B cell (primary cell): ENCODE measurements around the gene SMIM30. TPM values are rescaled to one million over a fixed set of nuclear protein-coding genes. Genes with fewer than 3 reads are reported as not detected.

ENCODE experiments used
- ATAC-seq: fragments of 200-7000 bp; cut with Tn5 transposase; one replicate; pipeline ENCODE4 v1.10.0; 2021; ENCODE audit warnings: low read depth, mild to moderate bottlenecking, moderate number of reproducible peaks, moderate library complexity
- CTCF ChIA-PET: fragments of 350-600 bp; sonication (Branson Sonifier 250); formaldehyde crosslinking; loops from one replicate; lab custom pipeline; 2021; ENCODE audit warnings: antibody characterized with exemption, inconsistent platforms; lab: Charles Lee
- POLR2A ChIA-PET: fragments of 350-600 bp; sonication (Branson Sonifier 250); formaldehyde crosslinking; loops from one replicate; lab custom pipeline; 2021; ENCODE audit warnings: antibody characterized with exemption; lab: Charles Lee
- DNase-seq: peaks from one replicate; pipeline ENCODE4 v3.0.0; 2013
- H2AFZ ChIP-seq: 2 replicates; pipeline ENCODE4 v1.6.1; 2012; ENCODE audit warnings: mild to moderate bottlenecking, low read depth, low read length; ENCODE audit not compliant: insufficient read depth, poor library complexity, severe bottlenecking
- H3K27ac ChIP-seq, 2 donors: 1 replicate in 1 of 2; 2 replicates in 1 of 2; pipeline ENCODE4 v1.5.1; 2012 to 2013; ENCODE audit warnings: low read length in 2 of 2, mild to moderate bottlenecking in 2 of 2, moderate library complexity in 1 of 2
- H3K27me3 ChIP-seq, 4 experiments: fragments of 200-600 bp in 1 of 4; sonication (generic) in 1 of 4; replicated peaks in 1 of 4; 1 replicate in 2 of 4; 2 replicates in 2 of 4; pipeline versions ENCODE4 v1.6.1 to v1.7.0; 2013 to 2016; ENCODE audit warnings: low read length in 3 of 4, mild to moderate bottlenecking in 2 of 4, mixed read lengths in 1 of 4, moderate library complexity in 1 of 4; ENCODE audit not compliant: insufficient read depth in 4 of 4, control insufficient read depth in 3 of 4; ENCODE audit errors: control extremely low read depth in 1 of 4
- H3K36me3 ChIP-seq, 2 experiments: replicated peaks in 1 of 2; 1 replicate in 1 of 2; 2 replicates in 1 of 2; pipeline versions ENCODE4 v1.6.1 to v1.7.1; 2013; ENCODE audit warnings: low read length in 1 of 2; ENCODE audit not compliant: insufficient read depth in 2 of 2, control insufficient read depth in 1 of 2; ENCODE audit errors: control extremely low read depth in 1 of 2, extremely low read depth in 1 of 2
- H3K4me1 ChIP-seq, 2 donors: fragments of 200-600 bp in 1 of 2; sonication (generic) in 1 of 2; 1 replicate in 1 of 2; 2 replicates in 1 of 2; pipeline versions ENCODE4 v1.5.1 to v1.6.1; 2013 to 2017; ENCODE audit warnings: low read length in 2 of 2; ENCODE audit not compliant: control insufficient read depth in 2 of 2, insufficient read depth in 2 of 2
- H3K4me2 ChIP-seq: replicated peaks from 2 replicates; pipeline ENCODE3; 2012; ENCODE audit warnings: mild to moderate bottlenecking, low read depth, low read length; ENCODE audit not compliant: poor library complexity, severe bottlenecking
- H3K4me3 ChIP-seq, 5 experiments: fragments of 200-600 bp in 1 of 5; sonication (generic) in 1 of 5; 1 replicate in 3 of 5; 2 replicates in 2 of 5; pipeline versions ENCODE4 v1.5.1 to v1.7.0; 2011 to 2016; ENCODE audit warnings: low read length in 4 of 5, mild to moderate bottlenecking in 4 of 5, low read depth in 2 of 5, control low read depth in 1 of 5, moderate library complexity in 1 of 5; ENCODE audit not compliant: insufficient read depth in 1 of 5; ENCODE audit errors: control extremely low read depth in 1 of 5, extremely low read depth in 1 of 5
- H3K79me2 ChIP-seq: fragments of 200-600 bp; sonication (generic); one replicate; pipeline ENCODE4 v1.6.0; 2016; ENCODE audit warnings: low read length; ENCODE audit not compliant: control insufficient read depth, insufficient read depth
- H3K9ac ChIP-seq: fragments of 200-600 bp; sonication (generic); 2 replicates; pipeline ENCODE4 v1.6.1; 2017; ENCODE audit warnings: mild to moderate bottlenecking, low read length, moderate library complexity
- H3K9me3 ChIP-seq, 3 donors: one replicate each; pipeline versions ENCODE4 v1.6.1 to v1.7.1; 2013; ENCODE audit warnings: low read length in 2 of 3; ENCODE audit not compliant: control insufficient read depth in 2 of 3, insufficient read depth in 1 of 3; ENCODE audit errors: control extremely low read depth in 1 of 3
- H4K20me1 ChIP-seq: 2 replicates; pipeline ENCODE4 v1.6.0; 2012; ENCODE audit warnings: mild to moderate bottlenecking, low read length; ENCODE audit not compliant: insufficient read depth, control insufficient read depth, poor library complexity, severe bottlenecking
- H3K27ac Mint-ChIP-seq: one replicate; pipeline ENCODE4 v1.8.0; 2021; ENCODE audit warnings: mixed read lengths
- H3K27me3 Mint-ChIP-seq: one replicate; pipeline ENCODE4 v1.8.0; 2021; ENCODE audit warnings: mixed read lengths
- H3K4me1 Mint-ChIP-seq: one replicate; pipeline ENCODE4 v1.8.0; 2021; ENCODE audit warnings: mixed read lengths
- H3K4me3 Mint-ChIP-seq: one replicate; pipeline ENCODE4 v1.8.0; 2021; ENCODE audit warnings: mixed read lengths
- H3K9me3 Mint-ChIP-seq: one replicate; pipeline ENCODE4 v1.8.0; 2022; ENCODE audit warnings: mixed read lengths; ENCODE audit not compliant: insufficient read depth
- CTCF ChIP-seq: fragments of 200-600 bp; IDR thresholded peaks from one replicate; pipeline ENCODE4 v1.8.0; 2022; ENCODE audit warnings: antibody characterized with exemption, mild to moderate bottlenecking
- EZH2 ChIP-seq: IDR thresholded peaks from 2 replicates; pipeline ENCODE4 v1.6.1; 2012; ENCODE audit warnings: borderline replicate concordance, low read depth, mild to moderate bottlenecking, moderate library complexity, low read length; ENCODE audit not compliant: insufficient read depth, poor library complexity, severe bottlenecking
- WGBS: methylation state at CpG from one replicate; pipeline ENCODE4 v1.1.5; 2013; ENCODE audit warnings: missing lambda C conversion rate; ENCODE audit not compliant: insufficient coverage; 5-methylcytosine and 5-hydroxymethylcytosine counted together
- intact Hi-C: fragments of 100-400 bp; cut with micrococcal nuclease; formaldehyde crosslinking; loops from one replicate; pipeline ENCODE4 v1.10.0; 2022
- polyA plus RNA-seq: library from polyadenylated mRNA; depleted of rRNA; stranded (reverse); fragments of >200 nt; gene quantifications from 2 replicates; pipeline ENCODE4 v1.2.3, GENCODE V29; 2012
- total RNA-seq, 2 donors: library from RNA; stranded (reverse); fragments of 120-200 nt in 1 of 2; gene quantifications; 1 replicate in 1 of 2; 2 replicates in 1 of 2; pipeline versions ENCODE4 v1.2.3 to v1.2.4, GENCODE V29; 2013 to 2022

Gene SMIM30
- total and polyA plus RNA-seq, 2 donors (not counting 1 experiment from before 2014, with no cell fraction given) = 7.2 to 24.4 TPM

- POLR2A ChIA-PET = no interaction called here
- no peak overlapping the region for H3K27ac ChIP-seq
- intact Hi-C loops = no loop called here
- peaks cover 10 to 12% of the 10 kb centered on the region in 2 donors for H3K4me1 ChIP-seq
- H3K9me3 ChIP-seq = no peaks in the 10 kb centered on the region
- TF ChIP-seq EZH2 (no peak), CTCF (no peak)
- no peaks in the 10 kb centered on the region for H3K27me3 Mint-ChIP-seq
- no CpG with 5 or more reads among the region's 5 CpGs for WGBS
- no peak for ATAC-seq
- H3K9me3 Mint-ChIP-seq = no peaks in the 10 kb centered on the region
- no peaks in the 10 kb centered on the region for H4K20me1 ChIP-seq
- peaks cover 0 to 3% (median 0%) of the 10 kb centered on the region in 4 experiments for H3K27me3 ChIP-seq
- CTCF ChIA-PET = no interaction called here
- no peaks in the 10 kb centered on the region for H3K79me2 ChIP-seq
- H3K4me2 ChIP-seq = no peak overlapping the region
- H3K36me3 ChIP-seq = no peaks in the 10 kb centered on the region
- peak; percentile 10 for DNase-seq
- no peak overlapping the region for H3K27ac Mint-ChIP-seq
- no peak overlapping the region for H3K4me3 Mint-ChIP-seq
- peaks cover 15% of the 10 kb centered on the region for H3K4me1 Mint-ChIP-seq
- no peak overlapping the region for H3K9ac ChIP-seq
- H3K4me3 ChIP-seq = no peak overlapping the region
- no peak overlapping the region for H2AFZ ChIP-seq
Measured at GRCh38 chr7:113142385-113143119, 24.2 kb upstream of the SMIM30 start.

GRCh38 chr7:113141803-113142202 is 23.4 kb upstream of the SMIM30 start:
- Mint-ChIP-seq H3K4me3 (no peak overlapping the region), H3K9me3 (no peaks in the 10 kb centered on the region), H3K27me3 (no peaks in the 10 kb centered on the region), H3K4me1 (peaks cover 15% of the 10 kb centered on the region), H3K27ac (no peak overlapping the region)
- Histone ChIP-seq H3K27ac (no peak overlapping the region), H3K27me3 (peaks cover 0 to 3% (median 0%) of the 10 kb centered on the region in 4 experiments), H3K9ac (no peak overlapping the region), H3K4me3 (no peak overlapping the region), H3K36me3 (no peaks in the 10 kb centered on the region), H3K9me3 (no peaks in the 10 kb centered on the region), H3K4me2 (no peak overlapping the region), H4K20me1 (no peaks in the 10 kb centered on the region), H2AFZ (no peak overlapping the region), H3K4me1 (peaks cover 10 to 12% of the 10 kb centered on the region in 2 donors), H3K79me2 (no peaks in the 10 kb centered on the region)
- no peak for TF ChIP-seq EZH2
- TF ChIP-seq CTCF = no peak
- ATAC-seq (no peak), DNase-seq (no peak)
- CTCF ChIA-PET = no interaction called here
- POLR2A ChIA-PET = no interaction called here
- intact Hi-C loops = no loop called here
